ENCODE results near the gene ARVCF. TPM values are rescaled to one million over a fixed set of nuclear protein-coding genes. Genes with fewer than 3 reads are reported as not detected.
A peak's percentile ranks its signal among the peaks of the same experiment; 100 is the strongest.

ARVCF gene
- total RNA-seq, 1 experiment from 2014 or later, result 3.0 TPM

GRCh38 chr22:19982991-19983578, 33.5 kb downstream of the ARVCF start:
- H3K27me3 ChIP-seq (replicated peaks), result no peaks in the 10 kb centered on the region
- H3K9me3 ChIP-seq (replicated peaks), result no peaks in the 10 kb centered on the region
- DNase-seq (ENCODE audit: low read depth in 1 of 2, low spot score in 2 of 2), result no peak
- H3K4me1 ChIP-seq (replicated peaks), result peaks cover 21% of the 10 kb centered on the region
- no peaks in the 10 kb centered on the region for H3K36me3 ChIP-seq
- no peak overlapping the region for H3K4me3 ChIP-seq
- no peak overlapping the region for H3K27ac ChIP-seq

GRCh38 chr22:19981961-19982920, 34.4 kb downstream of the ARVCF start:
- Histone ChIP-seq H3K9me3 (replicated peaks) (no peaks in the 10 kb centered on the region), H3K27me3 (replicated peaks) (no peaks in the 10 kb centered on the region), H3K27ac (no peak overlapping the region), H3K36me3 (no peaks in the 10 kb centered on the region), H3K4me1 (replicated peaks) (peaks cover 21% of the 10 kb centered on the region), H3K4me3 (no peak overlapping the region)
- no peak for DNase-seq (ENCODE audit: low read depth in 1 of 2, low spot score in 2 of 2)

GRCh38 chr22:19981171-19981960, 35.3 kb downstream of the ARVCF start:
- peaks cover 15% of the 10 kb centered on the region for H3K4me1 ChIP-seq (replicated peaks)
- no peaks in the 10 kb centered on the region for H3K9me3 ChIP-seq (replicated peaks)
- H3K4me3 ChIP-seq, result no peak overlapping the region
- H3K27me3 ChIP-seq (replicated peaks), result no peaks in the 10 kb centered on the region
- H3K36me3 ChIP-seq, result no peaks in the 10 kb centered on the region
- H3K27ac ChIP-seq, result no peak overlapping the region
- no peak for DNase-seq (ENCODE audit: low read depth in 1 of 2, low spot score in 2 of 2)

- DNase-seq (ENCODE audit: low read depth in 1 of 2, low spot score in 2 of 2), result no peak
- Histone ChIP-seq H3K36me3 (no peaks in the 10 kb centered on the region), H3K27ac (no peak overlapping the region), H3K9me3 (replicated peaks) (no peaks in the 10 kb centered on the region), H3K4me1 (replicated peaks) (peaks cover 10% of the 10 kb centered on the region), H3K4me3 (no peak overlapping the region), H3K27me3 (replicated peaks) (no peaks in the 10 kb centered on the region)
Observed at GRCh38 chr22:19980766-19981165, 35.9 kb downstream of the ARVCF start.

GRCh38 chr22:19979712-19980493, 36.7 kb downstream of the ARVCF start:
- H3K4me1 ChIP-seq (replicated peaks), result peaks cover 10% of the 10 kb centered on the region
- no peak overlapping the region for H3K4me3 ChIP-seq
- DNase-seq (ENCODE audit: low read depth in 1 of 2, low spot score in 2 of 2), result no peak
- H3K27me3 ChIP-seq (replicated peaks), result no peaks in the 10 kb centered on the region
- H3K27ac ChIP-seq, result no peak overlapping the region
- no peaks in the 10 kb centered on the region for H3K36me3 ChIP-seq
- no peaks in the 10 kb centered on the region for H3K9me3 ChIP-seq (replicated peaks)

- DNase-seq (ENCODE audit: low read depth in 1 of 2, low spot score in 2 of 2), result no peak
- no peaks in the 10 kb centered on the region for H3K9me3 ChIP-seq (replicated peaks)
- H3K27me3 ChIP-seq (replicated peaks), result no peaks in the 10 kb centered on the region
- no peak overlapping the region for H3K4me3 ChIP-seq
- no peak overlapping the region for H3K27ac ChIP-seq
- H3K4me1 ChIP-seq (replicated peaks), result peaks cover 4% of the 10 kb centered on the region
- no peaks in the 10 kb centered on the region for H3K36me3 ChIP-seq
Observed at GRCh38 chr22:19978748-19979147, 37.9 kb downstream of the ARVCF start.

- H3K27ac ChIP-seq, result no peak overlapping the region
- DNase-seq (ENCODE audit: low read depth in 1 of 2, low spot score in 2 of 2), result no peak
- no peaks in the 10 kb centered on the region for H3K27me3 ChIP-seq (replicated peaks)
- H3K4me1 ChIP-seq (replicated peaks), result 0 out of 2 replicates have a peak, but pooled peaks cover 3% of the 10 kb centered on the region
- H3K4me3 ChIP-seq, result no peak overlapping the region
- no peaks in the 10 kb centered on the region for H3K36me3 ChIP-seq
- no peaks in the 10 kb centered on the region for H3K9me3 ChIP-seq (replicated peaks)
Observed at GRCh38 chr22:19977296-19978243, 39.1 kb downstream of the ARVCF start.

GRCh38 chr22:19976671-19977070, 40.0 kb downstream of the ARVCF start:
- no peak overlapping the region for H3K4me3 ChIP-seq
- 0 out of 2 replicates have a peak, but pooled peaks cover 3% of the 10 kb centered on the region for H3K4me1 ChIP-seq (replicated peaks)
- no peaks in the 10 kb centered on the region for H3K27me3 ChIP-seq (replicated peaks)
- H3K9me3 ChIP-seq (replicated peaks), result no peaks in the 10 kb centered on the region
- H3K27ac ChIP-seq, result no peak overlapping the region
- DNase-seq (ENCODE audit: low read depth in 1 of 2, low spot score in 2 of 2), result no peak
- no peaks in the 10 kb centered on the region for H3K36me3 ChIP-seq

GRCh38 chr22:19975707-19976035, 41.0 kb downstream of the ARVCF start:
- no peak for DNase-seq (ENCODE audit: low read depth in 1 of 2, low spot score in 2 of 2)
- no peaks in the 10 kb centered on the region for H3K27me3 ChIP-seq (replicated peaks)
- H3K4me3 ChIP-seq, result no peak overlapping the region
- H3K36me3 ChIP-seq, result peaks cover 4% of the 10 kb centered on the region
- 0 out of 2 replicates have a peak, but pooled peaks cover 3% of the 10 kb centered on the region for H3K4me1 ChIP-seq (replicated peaks)
- no peak overlapping the region for H3K27ac ChIP-seq
- no peaks in the 10 kb centered on the region for H3K9me3 ChIP-seq (replicated peaks)

- Histone ChIP-seq H3K9me3 (replicated peaks) (no peaks in the 10 kb centered on the region), H3K27ac (no peak overlapping the region), H3K36me3 (peaks cover 7% of the 10 kb centered on the region), H3K4me3 (no peak overlapping the region), H3K4me1 (replicated peaks) (0 out of 2 replicates have a peak, but pooled peaks cover 3% of the 10 kb centered on the region), H3K27me3 (replicated peaks) (no peaks in the 10 kb centered on the region)
- no peak for DNase-seq (ENCODE audit: low read depth in 1 of 2, low spot score in 2 of 2)
Observed at GRCh38 chr22:19974935-19975706, 41.5 kb downstream of the ARVCF start.

- no peaks in the 10 kb centered on the region for H3K9me3 ChIP-seq (replicated peaks)
- DNase-seq (ENCODE audit: low read depth in 1 of 2, low spot score in 2 of 2), result peak; percentile 45 to 75
- 0 out of 2 replicates have a peak, but pooled peaks cover 3% of the 10 kb centered on the region for H3K4me1 ChIP-seq (replicated peaks)
- no peak overlapping the region for H3K4me3 ChIP-seq
- peaks cover 14% of the 10 kb centered on the region for H3K36me3 ChIP-seq
- H3K27ac ChIP-seq, result no peak overlapping the region
- no peaks in the 10 kb centered on the region for H3K27me3 ChIP-seq (replicated peaks)
Observed at GRCh38 chr22:19974268-19974861, 42.3 kb downstream of the ARVCF start.

All from SJSA1 (cell line).